Smooth muscle cell (in vitro differentiated cells): ENCODE measurements around the gene GPR183. TPM values are rescaled to one million over a fixed set of nuclear protein-coding genes. Genes with fewer than 3 reads are reported as not detected.
A peak's percentile ranks its signal among the peaks of the same experiment; 100 is the strongest.

Source experiments
- DNase-seq: peaks from one replicate; lab custom pipeline; 2025; ENCODE audit not compliant: unreplicated experiment; lab: John Stamatoyannopoulos, UW
- H2AFZ ChIP-seq: fragments of 200-600 bp; sonication (generic); 2 replicates; pipeline ENCODE4 v1.6.0; 2016; ENCODE audit warnings: antibody characterized with exemption, low read depth, mild to moderate bottlenecking
- H3F3A ChIP-seq: fragments of 200-600 bp; sonication (generic); 2 replicates; pipeline ENCODE4 v1.6.0; 2017; ENCODE audit warnings: antibody characterized with exemption, low read depth
- H3K27ac ChIP-seq: fragments of 200-600 bp; sonication (generic); 2 replicates; pipeline ENCODE4 v1.5.1; 2016; ENCODE audit warnings: low read depth, mild to moderate bottlenecking
- H3K27me3 ChIP-seq: fragments of 200-600 bp; sonication (generic); 2 replicates; pipeline ENCODE4 v1.6.1; 2016; ENCODE audit warnings: low read depth, mild to moderate bottlenecking
- H3K36me3 ChIP-seq: fragments of 200-600 bp; sonication (generic); 2 replicates; pipeline ENCODE4 v1.5.1; 2016; ENCODE audit warnings: low read depth
- H3K4me1 ChIP-seq: fragments of 200-600 bp; sonication (generic); 2 replicates; pipeline ENCODE4 v1.5.1; 2016; ENCODE audit warnings: low read depth
- H3K4me2 ChIP-seq: fragments of 200-600 bp; sonication (generic); 2 replicates; pipeline ENCODE4 v1.6.0; 2016; ENCODE audit warnings: mild to moderate bottlenecking
- H3K4me3 ChIP-seq: fragments of 200-600 bp; sonication (generic); 2 replicates; pipeline ENCODE4 v1.5.1; 2016; ENCODE audit warnings: mild to moderate bottlenecking
- H3K79me2 ChIP-seq: fragments of 200-600 bp; sonication (generic); 2 replicates; pipeline ENCODE4 v1.6.0; 2016; ENCODE audit warnings: low read depth, mild to moderate bottlenecking
- H3K9ac ChIP-seq: fragments of 200-600 bp; sonication (generic); 2 replicates; pipeline ENCODE4 v1.6.0; 2016; ENCODE audit warnings: low read depth
- H3K9me3 ChIP-seq: fragments of 200-600 bp; sonication (generic); replicated peaks from 2 replicates; pipeline ENCODE4 v1.5.1; 2016; ENCODE audit warnings: low read depth
- H4K20me1 ChIP-seq: fragments of 200-600 bp; sonication (generic); 2 replicates; pipeline ENCODE4 v1.6.0; 2016; ENCODE audit warnings: low read depth
- WGBS: methylation state at CpG from one replicate; pipeline ENCODE4 v1.1.7; 2016; ENCODE audit warnings: low lambda C conversion rate; 5-methylcytosine and 5-hydroxymethylcytosine counted together
- polyA plus RNA-seq: library from polyadenylated mRNA; unstranded; fragments of >200 nt; fragmentation: Nextera tagmentation; extraction: Ambion mirVana; gene quantifications from 2 replicates; pipeline ENCODE4 v1.2.1, GENCODE V29; 2016
- total RNA-seq: library from RNA; depleted of rRNA; stranded (reverse); fragments of >200 nt; gene quantifications from 2 replicates; pipeline ENCODE4 v1.2.3, GENCODE V29; 2014
- TF ChIP-seq, protein P1 (sequence below): fragments of 200-600 bp; sonication (generic); IDR thresholded peaks from 2 replicates; pipeline ENCODE4 v1.5.1; 2017; ENCODE audit warnings: borderline replicate concordance, mild to moderate bottlenecking, antibody characterized with exemption; ENCODE audit not compliant: insufficient read depth, poor library complexity, severe bottlenecking

GPR183 gene
- total and polyA plus RNA-seq, 2 experiments from 2014 or later = 32.4 to 33.0 TPM

GRCh38 chr13:99293178-99293577, 14.0 kb downstream of the GPR183 start:
- WGBS = 98% methylated on average over 2 of the region's 2 CpGs
- Histone ChIP-seq H3K4me3 (no peak overlapping the region), H3K4me1 (peaks cover 4% of the 10 kb centered on the region), H3K36me3 (peaks cover 5% of the 10 kb centered on the region), H2AFZ (no peak overlapping the region), H3K79me2 (peaks cover 5% of the 10 kb centered on the region), H3K9me3 (no peaks in the 10 kb centered on the region), H3F3A (peaks cover 9% of the 10 kb centered on the region), H3K27me3 (no peaks in the 10 kb centered on the region), H3K27ac (no peak overlapping the region), H3K9ac (no peak overlapping the region), H4K20me1 (peaks cover 12% of the 10 kb centered on the region), H3K4me2 (no peak overlapping the region)
- TF ChIP-seq, protein P1, sequence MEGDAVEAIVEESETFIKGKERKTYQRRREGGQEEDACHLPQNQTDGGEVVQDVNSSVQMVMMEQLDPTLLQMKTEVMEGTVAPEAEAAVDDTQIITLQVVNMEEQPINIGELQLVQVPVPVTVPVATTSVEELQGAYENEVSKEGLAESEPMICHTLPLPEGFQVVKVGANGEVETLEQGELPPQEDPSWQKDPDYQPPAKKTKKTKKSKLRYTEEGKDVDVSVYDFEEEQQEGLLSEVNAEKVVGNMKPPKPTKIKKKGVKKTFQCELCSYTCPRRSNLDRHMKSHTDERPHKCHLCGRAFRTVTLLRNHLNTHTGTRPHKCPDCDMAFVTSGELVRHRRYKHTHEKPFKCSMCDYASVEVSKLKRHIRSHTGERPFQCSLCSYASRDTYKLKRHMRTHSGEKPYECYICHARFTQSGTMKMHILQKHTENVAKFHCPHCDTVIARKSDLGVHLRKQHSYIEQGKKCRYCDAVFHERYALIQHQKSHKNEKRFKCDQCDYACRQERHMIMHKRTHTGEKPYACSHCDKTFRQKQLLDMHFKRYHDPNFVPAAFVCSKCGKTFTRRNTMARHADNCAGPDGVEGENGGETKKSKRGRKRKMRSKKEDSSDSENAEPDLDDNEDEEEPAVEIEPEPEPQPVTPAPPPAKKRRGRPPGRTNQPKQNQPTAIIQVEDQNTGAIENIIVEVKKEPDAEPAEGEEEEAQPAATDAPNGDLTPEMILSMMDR = no peak
- no peak for DNase-seq

DNA sequence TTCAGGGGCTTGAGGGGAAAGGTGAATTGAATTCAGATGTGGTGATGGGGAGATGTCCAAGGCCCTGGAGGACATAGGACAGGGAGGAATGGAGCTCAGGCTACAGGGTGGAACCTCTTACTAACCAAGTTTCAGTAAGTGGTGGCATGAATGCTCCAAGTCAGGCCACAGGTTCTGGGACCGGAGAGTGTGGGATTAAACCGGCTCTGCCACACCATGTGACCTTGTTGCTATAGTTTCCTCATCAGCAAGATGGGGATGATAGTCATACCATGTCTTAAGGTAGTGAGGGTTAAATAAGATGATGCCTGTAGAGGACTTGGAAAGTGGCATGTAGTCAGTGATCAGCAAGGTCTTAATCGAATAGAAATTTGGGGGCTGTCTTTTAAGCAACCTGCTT, 16.3 kb downstream of the GPR183 start:
- Histone ChIP-seq H4K20me1 (peaks cover 8% of the 10 kb centered on the region), H3K4me3 (no peak overlapping the region), H3K4me2 (no peak overlapping the region), H3K27me3 (no peaks in the 10 kb centered on the region), H2AFZ (no peak overlapping the region), H3K9ac (no peak overlapping the region), H3K36me3 (peaks cover 5% of the 10 kb centered on the region), H3F3A (peaks cover 5% of the 10 kb centered on the region), H3K27ac (no peak overlapping the region), H3K4me1 (no peaks in the 10 kb centered on the region), H3K9me3 (no peaks in the 10 kb centered on the region), H3K79me2 (no peaks in the 10 kb centered on the region)
- 75% methylated on average over 3 of the region's 3 CpGs for WGBS
- no peak for DNase-seq
- TF ChIP-seq, protein P1 = no peak

DNA sequence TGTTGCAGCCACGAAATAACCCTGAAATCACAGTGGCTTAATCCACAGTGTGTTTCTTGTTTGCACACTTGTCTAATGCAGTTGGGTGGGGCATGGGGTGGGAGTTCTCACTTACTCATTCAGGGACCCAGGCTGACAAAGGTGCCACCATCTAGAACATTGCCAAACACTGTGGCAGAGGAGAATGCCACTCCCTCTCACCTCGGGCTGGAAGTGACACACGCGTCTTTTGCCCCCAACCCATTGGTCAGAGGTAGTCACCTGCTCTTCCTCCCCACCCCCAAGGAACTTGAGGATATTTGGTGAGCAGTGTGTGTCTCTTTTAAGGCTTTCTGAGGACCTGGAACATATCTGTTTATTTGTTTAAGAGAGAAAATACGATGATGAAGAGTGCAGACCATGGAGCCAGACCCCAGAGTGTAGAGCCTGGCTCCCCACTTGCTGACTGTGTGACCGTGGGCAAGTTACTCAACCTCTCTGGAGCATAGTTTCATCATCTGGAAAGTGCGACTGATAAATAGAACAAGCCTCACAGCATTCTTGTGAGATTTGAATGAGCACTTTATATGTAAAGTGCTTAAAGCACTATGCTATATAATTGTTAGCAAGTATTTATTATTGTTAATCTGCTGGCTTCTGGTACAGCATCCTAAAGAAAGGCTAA, 17.4 kb downstream of the GPR183 start:
- peaks cover under 1% of the 10 kb centered on the region for H4K20me1 ChIP-seq
- WGBS = 80% methylated on average over 7 of the region's 7 CpGs
- no peaks in the 10 kb centered on the region for H3K36me3 ChIP-seq
- no peaks in the 10 kb centered on the region for H3K27me3 ChIP-seq
- no peaks in the 10 kb centered on the region for H3K79me2 ChIP-seq
- TF ChIP-seq, protein P1 = no peak
- no peak overlapping the region for H3K4me3 ChIP-seq
- DNase-seq = no peak
- H3K9me3 ChIP-seq = no peaks in the 10 kb centered on the region
- H3K27ac ChIP-seq = peak overlapping the region; percentile 39
- H3K4me2 ChIP-seq = no peak overlapping the region
- H2AFZ ChIP-seq = no peak overlapping the region
- H3K4me1 ChIP-seq = no peaks in the 10 kb centered on the region
- H3F3A ChIP-seq = no peaks in the 10 kb centered on the region
- no peak overlapping the region for H3K9ac ChIP-seq

GRCh38 chr13:99289271-99289670, 17.9 kb downstream of the GPR183 start:
- Histone ChIP-seq H3K9ac (no peak overlapping the region), H2AFZ (no peak overlapping the region), H3K4me2 (peak overlapping the region; percentile 15), H3K27me3 (no peaks in the 10 kb centered on the region), H3K4me1 (no peaks in the 10 kb centered on the region), H3K27ac (peak overlapping the region; percentile 39), H3K4me3 (no peak overlapping the region), H3F3A (no peaks in the 10 kb centered on the region), H4K20me1 (no peaks in the 10 kb centered on the region), H3K9me3 (no peaks in the 10 kb centered on the region), H3K36me3 (no peaks in the 10 kb centered on the region), H3K79me2 (no peaks in the 10 kb centered on the region)
- WGBS = 47% methylated on average over 2 of the region's 2 CpGs
- no peak for DNase-seq
- TF ChIP-seq, protein P1 = no peak
